Common myeloid progenitor, CD34-positive (primary cell): Measurements from ENCODE around the gene PAX5.

ENCODE experiments used
- CTCF ChIA-PET: fragments of 350-600 bp; sonication (Branson Sonifier 250); formaldehyde crosslinking; loops from one replicate; lab custom pipeline; 2021; ENCODE audit warnings: antibody characterized with exemption; lab: Charles Lee
- POLR2A ChIA-PET: fragments of 350-600 bp; sonication (Branson Sonifier 250); formaldehyde crosslinking; loops from one replicate; lab custom pipeline; 2021; ENCODE audit warnings: antibody characterized with exemption; lab: Charles Lee
- DNase-seq, 3 donors: peaks; one replicate each; pipeline versions ENCODE4 v3.0.0 to v3.0.0-alpha.2; 2013
- H3K27ac ChIP-seq, 2 experiments: 1 replicate in 1 of 2; 2 replicates in 1 of 2; pipeline ENCODE4 v1.7.0; 2013; ENCODE audit warnings: inconsistent platforms in 2 of 2, low read length in 2 of 2, mild to moderate bottlenecking in 2 of 2, low read depth in 1 of 2, moderate library complexity in 1 of 2; ENCODE audit not compliant: severe bottlenecking in 2 of 2, insufficient read depth in 1 of 2, poor library complexity in 1 of 2
- H3K27me3 ChIP-seq, 5 experiments: replicated peaks in 2 of 5; 1 replicate in 3 of 5; 2 replicates in 2 of 5; pipeline versions ENCODE4 v1.6.1 to v1.7.0; 2013; ENCODE audit warnings: low read length in 4 of 5, mild to moderate bottlenecking in 2 of 5, moderate library complexity in 2 of 5, inconsistent platforms in 1 of 5; ENCODE audit not compliant: insufficient read depth in 5 of 5, control insufficient read depth in 4 of 5
- H3K36me3 ChIP-seq, 4 experiments: 1 replicate in 2 of 4; 2 replicates in 2 of 4; pipeline versions ENCODE4 v1.6.1 to v1.7.0; 2013; ENCODE audit warnings: low read length in 3 of 4, control low read depth in 1 of 4, mild to moderate bottlenecking in 1 of 4; ENCODE audit not compliant: control insufficient read depth in 4 of 4, insufficient read depth in 4 of 4
- H3K4me1 ChIP-seq, 4 experiments: 1 replicate in 3 of 4; 2 replicates in 1 of 4; pipeline versions ENCODE4 v1.6.1 to v1.7.1; 2013; ENCODE audit warnings: low read length in 3 of 4, mild to moderate bottlenecking in 3 of 4, control low read depth in 1 of 4, inconsistent platforms in 1 of 4, moderate library complexity in 1 of 4; ENCODE audit not compliant: control insufficient read depth in 4 of 4, insufficient read depth in 4 of 4; ENCODE audit errors: control extremely low read depth in 1 of 4
- H3K4me3 ChIP-seq, 7 experiments: 1 replicate in 4 of 7; 2 replicates in 3 of 7; pipeline versions ENCODE4 v1.5.1 to v1.7.0; 2013; ENCODE audit warnings: mild to moderate bottlenecking in 7 of 7, low read length in 6 of 7, moderate library complexity in 6 of 7, inconsistent platforms in 2 of 7, low read depth in 2 of 7, control low read depth in 1 of 7; ENCODE audit not compliant: insufficient read depth in 4 of 7, control insufficient read depth in 1 of 7; ENCODE audit errors: extremely low read depth in 1 of 7
- H3K9me3 ChIP-seq, 5 experiments: 1 replicate in 4 of 5; 2 replicates in 1 of 5; pipeline versions ENCODE4 v1.6.1 to v1.7.1; 2013; ENCODE audit warnings: low read length in 4 of 5, mild to moderate bottlenecking in 2 of 5, inconsistent platforms in 1 of 5, low read depth in 1 of 5, moderate library complexity in 1 of 5; ENCODE audit not compliant: control insufficient read depth in 4 of 5, insufficient read depth in 2 of 5; ENCODE audit errors: control extremely low read depth in 1 of 5
- WGBS: methylation state at CpG from one replicate; pipeline ENCODE4 v1.1.5; 2013; ENCODE audit not compliant: insufficient coverage; 5-methylcytosine and 5-hydroxymethylcytosine counted together

The PAX5 gene

DNA sequence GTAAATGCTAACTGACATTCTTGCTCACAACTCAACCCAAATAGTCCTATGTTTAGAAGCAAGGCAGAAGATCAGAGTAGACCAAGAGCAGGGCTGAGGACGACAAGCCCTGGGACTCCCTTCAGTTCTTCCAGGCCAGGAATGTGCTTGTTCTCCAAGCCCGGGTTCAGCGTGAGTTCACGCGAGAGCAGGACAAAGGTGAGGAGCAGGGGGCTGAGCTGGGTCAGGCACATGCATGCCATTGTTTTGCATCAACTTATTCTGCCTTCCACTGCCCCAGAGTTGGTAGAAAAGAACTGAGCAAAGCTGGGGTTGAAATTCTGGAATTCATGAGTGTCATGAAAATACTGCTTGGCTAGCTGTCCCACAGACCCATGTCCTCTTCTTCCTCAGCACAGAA lies 206.5 kb downstream of the PAX5 start:
- Histone ChIP-seq H3K27ac (no peak overlapping the region), H3K4me3 (no peak overlapping the region), H3K9me3 (no peaks in the 10 kb centered on the region), H3K36me3 (no peaks in the 10 kb centered on the region), H3K27me3 (no peaks in the 10 kb centered on the region), H3K4me1 (no peaks in the 10 kb centered on the region)
- POLR2A ChIA-PET: interaction anchor here (0.9 kb wide), 1 partner anchor 20 kb away, joined by 3 read pairs; no protein-coding TSS in a partner anchor
- WGBS: no CpG with 5 or more reads among the region's 5 CpGs
- no peak for DNase-seq
- CTCF ChIA-PET: interaction anchor here (1.1 kb wide), 1 partner anchor 31 kb away, joined by 5 read pairs; no protein-coding TSS in a partner anchor

DNA sequence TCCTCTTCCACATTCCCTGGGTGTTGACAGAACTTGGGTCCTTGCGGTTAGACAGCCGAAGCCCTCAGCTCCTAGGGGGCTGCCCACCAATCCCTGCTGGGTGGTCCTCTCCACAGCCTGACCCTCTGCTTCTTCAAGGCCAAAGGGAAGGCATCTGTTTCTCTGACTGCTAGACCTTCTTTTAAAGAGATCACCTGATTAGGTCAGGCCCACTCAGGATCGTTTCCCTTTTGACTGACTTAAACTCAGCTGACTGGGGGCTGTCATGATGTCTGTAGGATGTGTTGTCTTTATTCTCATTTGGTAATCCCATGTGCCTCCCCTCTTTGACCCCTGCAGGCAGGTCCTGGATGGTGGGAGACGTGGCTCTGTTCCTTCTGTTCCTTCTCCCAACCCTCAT lies 207.5 kb downstream of the PAX5 start:
- no peaks in the 10 kb centered on the region for H3K27me3 ChIP-seq
- no peak overlapping the region for H3K4me3 ChIP-seq
- H3K36me3 ChIP-seq: no peaks in the 10 kb centered on the region
- H3K9me3 ChIP-seq: no peaks in the 10 kb centered on the region
- ChIA-PET CTCF (no interaction called here), POLR2A (no interaction called here)
- no peak overlapping the region for H3K27ac ChIP-seq
- H3K4me1 ChIP-seq: no peaks in the 10 kb centered on the region
- DNase-seq: no peak
- 100% methylated on average over 2 of the region's 4 CpGs for WGBS

DNA sequence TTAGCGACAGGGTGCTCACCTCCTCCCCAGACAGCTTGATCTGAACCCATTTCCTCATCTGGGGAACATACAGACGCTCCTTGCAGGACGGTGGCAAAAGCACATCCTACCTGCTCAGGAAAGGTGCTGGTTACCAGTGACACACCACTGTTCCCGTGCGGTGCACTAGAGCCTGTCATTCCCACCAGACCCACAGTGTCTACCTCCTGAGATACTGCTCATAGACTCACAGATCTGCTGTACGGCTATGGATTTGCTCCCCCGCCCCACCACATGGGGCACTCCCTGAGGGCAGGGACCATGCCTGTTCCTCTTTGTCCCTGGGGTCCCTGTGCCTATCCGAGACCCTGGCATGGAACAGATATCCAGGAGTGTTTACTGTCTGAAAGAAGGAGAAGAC lies 208.9 kb downstream of the PAX5 start:
- ChIA-PET POLR2A (no interaction called here), CTCF (no interaction called here)
- WGBS: 96% methylated on average over 8 of the region's 8 CpGs
- Histone ChIP-seq H3K27me3 (no peaks in the 10 kb centered on the region), H3K27ac (no peak overlapping the region), H3K9me3 (no peaks in the 10 kb centered on the region), H3K4me3 (no peak overlapping the region), H3K36me3 (no peaks in the 10 kb centered on the region), H3K4me1 (no peaks in the 10 kb centered on the region)
- no peak for DNase-seq

DNA sequence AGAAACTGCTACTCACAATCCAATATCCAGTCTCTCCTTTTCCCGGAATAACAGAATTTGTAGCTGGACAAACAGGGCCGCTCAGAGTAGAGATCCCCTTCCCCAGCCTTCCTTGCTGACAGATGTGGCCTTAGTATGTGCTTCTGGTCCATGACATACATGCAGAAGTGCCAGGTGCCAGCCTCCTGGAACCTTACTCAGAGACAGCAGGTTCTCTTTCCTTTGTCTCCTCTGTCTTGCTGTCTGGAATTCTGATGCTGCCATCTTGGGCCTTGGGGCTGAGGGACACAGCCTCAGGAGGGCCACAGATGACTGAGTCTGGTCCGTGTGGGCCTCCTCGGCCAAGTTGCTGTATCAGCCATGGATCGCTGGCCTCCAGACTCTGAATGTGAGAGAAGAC lies 210.1 kb downstream of the PAX5 start:
- CTCF ChIA-PET: no interaction called here
- DNase-seq: no peak
- 100% methylated on average over 3 of the region's 5 CpGs for WGBS

DNA sequence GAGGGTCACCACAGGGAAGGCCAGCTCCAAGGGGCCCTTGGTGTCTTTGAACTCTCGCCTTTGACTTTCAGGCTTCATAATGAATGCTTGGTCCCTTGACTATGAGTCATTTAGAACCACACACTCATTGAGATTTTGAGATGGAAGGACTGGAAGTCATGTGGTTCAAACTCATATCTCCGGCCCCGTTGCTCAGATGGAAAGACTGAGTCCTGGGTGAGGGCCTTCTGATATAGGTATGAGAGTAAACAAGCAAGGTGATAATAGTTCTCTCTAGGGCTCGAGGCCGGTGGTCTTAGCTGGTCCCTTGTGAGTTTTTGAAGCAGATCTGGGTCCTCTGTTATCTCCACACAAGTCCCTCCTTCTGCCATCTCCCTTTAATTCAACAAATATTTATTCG lies 210.6 kb downstream of the PAX5 start:
- POLR2A ChIA-PET: no interaction called here
- no peak overlapping the region for H3K4me3 ChIP-seq
- DNase-seq: no peak
- no peak overlapping the region for H3K27ac ChIP-seq
- H3K9me3 ChIP-seq: no peaks in the 10 kb centered on the region
- H3K4me1 ChIP-seq: peaks cover 0 to 9% (median 4%) of the 10 kb centered on the region in 4 experiments
- H3K36me3 ChIP-seq: no peaks in the 10 kb centered on the region
- WGBS: 90% methylated on average over 3 of the region's 6 CpGs
- H3K27me3 ChIP-seq: no peaks in the 10 kb centered on the region
- CTCF ChIA-PET: no interaction called here

More for the DNA sequence above, 210.1 kb downstream of the PAX5 start:
- Histone ChIP-seq H3K4me3 (no peak overlapping the region), H3K9me3 (no peaks in the 10 kb centered on the region), H3K27ac (no peak overlapping the region), H3K27me3 (no peaks in the 10 kb centered on the region), H3K4me1 (peaks cover 0 to 5% (median 2%) of the 10 kb centered on the region in 4 experiments), H3K36me3 (no peaks in the 10 kb centered on the region)
- POLR2A ChIA-PET: no interaction called here

DNA sequence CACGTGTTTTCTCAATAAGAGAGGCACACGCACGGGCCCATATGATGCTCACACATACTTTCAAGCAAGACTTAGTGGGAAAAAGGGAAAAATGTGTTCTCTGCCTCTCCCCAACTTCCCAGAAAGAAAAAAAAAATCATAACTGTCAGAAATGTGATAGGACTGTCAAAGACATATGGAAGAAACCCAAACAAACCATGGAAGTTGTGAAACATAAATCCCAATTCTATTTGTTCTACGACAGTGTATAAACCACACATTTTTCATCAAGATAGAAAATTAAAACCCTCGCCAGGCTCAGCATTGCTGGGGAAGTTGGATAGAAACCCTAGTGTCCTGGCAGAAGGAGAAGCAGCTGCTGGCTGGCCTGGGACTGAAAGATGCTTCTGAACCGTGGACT lies 211.9 kb downstream of the PAX5 start:
- H3K27ac ChIP-seq: no peak overlapping the region
- ChIA-PET POLR2A (no interaction called here), CTCF (no interaction called here)
- H3K4me1 ChIP-seq: peaks cover 0 to 15% (median 5%) of the 10 kb centered on the region in 4 experiments
- no peak for DNase-seq
- 67% methylated on average over 2 of the region's 6 CpGs for WGBS
- H3K36me3 ChIP-seq: no peaks in the 10 kb centered on the region
- no peaks in the 10 kb centered on the region for H3K27me3 ChIP-seq
- H3K4me3 ChIP-seq: no peak overlapping the region
- H3K9me3 ChIP-seq: no peaks in the 10 kb centered on the region

DNA sequence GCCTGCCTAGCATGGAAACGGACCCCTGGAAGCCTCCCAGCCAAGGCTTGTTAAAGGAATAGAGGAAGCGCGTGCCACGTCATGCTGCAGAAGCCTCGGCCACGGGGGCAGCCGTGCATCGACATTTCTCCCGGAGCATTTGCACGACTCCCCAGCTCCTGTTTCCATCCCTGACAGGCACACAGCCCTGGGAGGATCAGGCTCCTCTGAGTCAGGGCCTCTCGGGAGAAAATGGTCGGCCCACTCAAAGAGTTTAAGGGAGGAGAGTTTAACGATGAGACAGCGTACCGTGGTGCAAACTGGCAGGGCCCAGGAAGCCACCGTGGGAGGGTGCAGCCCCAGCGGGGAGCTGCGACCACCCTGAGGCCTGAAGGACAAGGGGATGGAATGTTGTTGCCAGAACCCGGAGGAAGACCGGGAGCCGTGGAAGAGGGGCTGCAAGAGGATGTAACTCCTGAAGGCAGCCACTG lies 213.6 kb downstream of the PAX5 start:
- Histone ChIP-seq H3K27ac (no peak overlapping the region), H3K9me3 (no peaks in the 10 kb centered on the region), H3K4me3 (no peak overlapping the region), H3K36me3 (no peaks in the 10 kb centered on the region), H3K27me3 (no peaks in the 10 kb centered on the region), H3K4me1 (peaks cover 0 to 15% (median 5%) of the 10 kb centered on the region in 4 experiments)
- ChIA-PET CTCF (interaction anchor here (1.3 kb wide), 1 partner anchor 9 kb away, joined by 3 read pairs; no protein-coding TSS in a partner anchor), POLR2A (interaction anchor here (0.6 kb wide), 1 partner anchor 58 kb away, joined by 6 read pairs; no protein-coding TSS in a partner anchor)
- 97% methylated on average over 16 of the region's 21 CpGs for WGBS
- no peak for DNase-seq
